IMR-90 (cell line): ENCODE measurements around the gene CAMTA1. TPM values are rescaled to one million over a fixed set of nuclear protein-coding genes. Genes with fewer than 3 reads are reported as not detected.

Experiments
- ATAC-seq: fragments of 200-7000 bp; cut with Tn5 transposase; 2 replicates; pipeline ENCODE4 v1.9.1; 2020; ENCODE audit warnings: low read depth, mild to moderate bottlenecking, moderate library complexity
- BruUV-seq: library from RNA; stranded (reverse); fragments of 400-500 nt; replicated peaks from 2 replicates; lab custom pipeline; 2021; lab: Mats Ljungman, UMichigan
- CTCF ChIA-PET: fragments of 300-600 bp; formaldehyde crosslinking; extraction: SDS; loops from one replicate; lab custom pipeline; 2021; ENCODE audit warnings: antibody characterized with exemption; lab: Yijun Ruan, JAX
- POLR2A ChIA-PET: fragments of 300-600 bp; sonication (Branson Sonifier 250); formaldehyde crosslinking; loops from one replicate; lab custom pipeline; 2022; ENCODE audit warnings: antibody characterized with exemption; ENCODE audit not compliant: unreplicated experiment; lab: Charles Lee
- DNase-seq: peaks from one replicate; pipeline ENCODE4 v3.0.0; 2013
- H2AFZ ChIP-seq: replicated peaks from 2 replicates; pipeline ENCODE3; 2013; ENCODE audit warnings: low read length, mild to moderate bottlenecking; ENCODE audit not compliant: poor library complexity
- H2AK5ac ChIP-seq: 2 replicates; pipeline ENCODE4 v1.6.1; 2013; ENCODE audit warnings: low read depth, low read length, inconsistent platforms
- H2AK9ac ChIP-seq: replicated peaks from 2 replicates; pipeline ENCODE3; 2013; ENCODE audit warnings: mild to moderate bottlenecking, low read depth, low read length, moderate library complexity; ENCODE audit not compliant: poor library complexity
- H2BK120ac ChIP-seq: 2 replicates; pipeline ENCODE4 v1.6.1; 2013; ENCODE audit warnings: low read depth, low read length, inconsistent platforms
- H2BK15ac ChIP-seq: 3 replicates; pipeline ENCODE4 v1.6.1; 2013; ENCODE audit warnings: low read depth, low read length, inconsistent platforms
- H2BK20ac ChIP-seq: 2 replicates; pipeline ENCODE4 v1.6.1; 2013; ENCODE audit warnings: low read depth, mild to moderate bottlenecking, inconsistent platforms, low read length, moderate library complexity
- H2BK5ac ChIP-seq: 2 replicates; pipeline ENCODE4 v1.6.1; 2013; ENCODE audit warnings: mild to moderate bottlenecking, low read depth, low read length, inconsistent platforms; ENCODE audit not compliant: poor library complexity, severe bottlenecking
- H3K14ac ChIP-seq: replicated peaks from 2 replicates; pipeline ENCODE4 v1.6.1; 2013; ENCODE audit warnings: low read depth, low read length, inconsistent platforms
- H3K18ac ChIP-seq: 2 replicates; pipeline ENCODE4 v1.6.1; 2013; ENCODE audit warnings: low read depth, low read length, control low read depth
- H3K23ac ChIP-seq: 2 replicates; pipeline ENCODE4 v1.6.1; 2013; ENCODE audit warnings: low read depth, low read length, inconsistent platforms
- H3K27ac ChIP-seq: 2 replicates; pipeline ENCODE4 v1.5.1; 2013; ENCODE audit warnings: mild to moderate bottlenecking, control low read depth, low read length; ENCODE audit not compliant: insufficient read depth
- H3K27me3 ChIP-seq: 2 replicates; pipeline ENCODE4 v1.6.1; 2013; ENCODE audit warnings: low read length; ENCODE audit not compliant: control insufficient read depth, insufficient read depth
- H3K36me3 ChIP-seq: 2 replicates; pipeline ENCODE4 v1.6.1; 2013; ENCODE audit warnings: low read length, mixed read lengths; ENCODE audit not compliant: control insufficient read depth, insufficient read depth
- H3K4ac ChIP-seq: 2 replicates; pipeline ENCODE4 v1.6.1; 2013; ENCODE audit warnings: low read depth, low read length, inconsistent platforms
- H3K4me1 ChIP-seq: 2 replicates; pipeline ENCODE4 v1.6.1; 2013; ENCODE audit warnings: low read length, mixed read lengths; ENCODE audit not compliant: control insufficient read depth, insufficient read depth
- H3K4me2 ChIP-seq: 2 replicates; pipeline ENCODE4 v1.6.1; 2013; ENCODE audit warnings: low read depth, mild to moderate bottlenecking, control low read depth, low read length, moderate library complexity
- H3K4me3 ChIP-seq: 2 replicates; pipeline ENCODE4 v1.5.1; 2013; ENCODE audit warnings: low read depth, mild to moderate bottlenecking, control low read depth, low read length, moderate library complexity; ENCODE audit not compliant: insufficient read depth
- H3K56ac ChIP-seq: 2 replicates; pipeline ENCODE4 v1.6.1; 2013; ENCODE audit warnings: low read length, inconsistent platforms; ENCODE audit not compliant: insufficient read depth; ENCODE audit errors: extremely low read depth
- H3K79me1 ChIP-seq, 2 experiments: 2 replicates each; pipeline ENCODE4 v1.6.1; 2013; ENCODE audit warnings: low read length in 2 of 2, inconsistent platforms in 1 of 2, low read depth in 1 of 2
- H3K9ac ChIP-seq: 2 replicates; pipeline ENCODE4 v1.6.1; 2013; ENCODE audit warnings: low read depth, low read length, control low read depth
- H3K9me1 ChIP-seq: 2 replicates; pipeline ENCODE4 v1.6.1; 2013; ENCODE audit warnings: low read length, inconsistent platforms; ENCODE audit not compliant: insufficient read depth
- H3K9me3 ChIP-seq: 2 replicates; pipeline ENCODE4 v1.6.1; 2013; ENCODE audit warnings: low read length; ENCODE audit not compliant: control insufficient read depth, insufficient read depth
- H4K20me1 ChIP-seq: 2 replicates; pipeline ENCODE4 v1.6.1; 2013; ENCODE audit warnings: low read length, inconsistent platforms; ENCODE audit not compliant: insufficient read depth
- H4K5ac ChIP-seq: 2 replicates; pipeline ENCODE4 v1.6.1; 2013; ENCODE audit warnings: mild to moderate bottlenecking, low read depth, low read length, control low read depth
- H4K8ac ChIP-seq, 2 experiments: 2 replicates each; pipeline ENCODE4 v1.6.1; 2013; ENCODE audit warnings: low read depth in 2 of 2, low read length in 2 of 2, control low read depth in 1 of 2, inconsistent platforms in 1 of 2
- H4K91ac ChIP-seq: 2 replicates; pipeline ENCODE4 v1.6.1; 2013; ENCODE audit warnings: low read depth, low read length, inconsistent platforms; ENCODE audit not compliant: insufficient read depth
- CHD1 ChIP-seq: IDR thresholded peaks from 2 replicates; pipeline ENCODE4 v1.6.1; 2012; ENCODE audit warnings: low read depth, low read length, improper control_type of control experiment
- FOS ChIP-seq: fragments of 150-350 bp; IDR thresholded peaks from 2 replicates; pipeline ENCODE4 v1.6.1; 2016; ENCODE audit warnings: low read depth, low read length
- MAFK ChIP-seq: IDR thresholded peaks from 2 replicates; pipeline ENCODE4 v1.6.1; 2012; ENCODE audit warnings: low read depth, low read length, improper control_type of control experiment
- NFE2L2 ChIP-seq: fragments of 150-350 bp; IDR thresholded peaks from 2 replicates; pipeline ENCODE4 v1.6.1; 2016; ENCODE audit warnings: low read depth, mild to moderate bottlenecking, low read length
- SMC3 ChIP-seq: fragments of 150-350 bp; IDR thresholded peaks from 2 replicates; pipeline ENCODE4 v1.6.1; 2016; ENCODE audit warnings: low read depth, mild to moderate bottlenecking, antibody characterized with exemption, low read length, moderate library complexity
- WGBS, 2 experiments: methylation state at CpG; one replicate each; pipeline versions ENCODE4 v1.1.5 to v1.1.7; 2013; ENCODE audit warnings: missing lambda C conversion rate in 2 of 2; ENCODE audit not compliant: insufficient read length in 1 of 2; ENCODE audit errors: extremely low coverage in 2 of 2; 5-methylcytosine and 5-hydroxymethylcytosine counted together
- dilution Hi-C: fragments of 300-500 bp; cut with HindIII; formaldehyde crosslinking; loops from one replicate; pipeline ENCODE4 v1.14.3; 2018; ENCODE audit warnings: low sequenced_read_pairs; ENCODE audit not compliant: unreplicated experiment
- in situ Hi-C: fragments of 300-500 bp; cut with MboI; formaldehyde crosslinking; loops from 3 replicates; pipeline ENCODE4 v1.14.3; 2019; ENCODE audit warnings: low sequenced_read_pairs, inconsistent platforms, mixed read lengths
- intact Hi-C: fragments of 100-400 bp; cut with micrococcal nuclease; formaldehyde crosslinking; loops from 2 replicates; pipeline ENCODE4 v1.10.0; 2022
- polyA plus RNA-seq, 3 experiments: library from polyadenylated mRNA; depleted of rRNA; stranded (reverse); fragments of >200 nt; gene quantifications; 2 replicates each; pipeline ENCODE4 v1.2.3, GENCODE V29; 2012; ENCODE audit warnings: low replicate concordance in 1 of 3
- total RNA-seq: library from RNA; depleted of rRNA; stranded (reverse); fragments of >200 nt; gene quantifications from 2 replicates; pipeline ENCODE4 v1.2.3, GENCODE V29; 2012

The CAMTA1 gene
- total and polyA plus RNA-seq, 2 of the 4 experiments (the other 2 are of a cell fraction) = 35.5 to 74.3 TPM

DNA sequence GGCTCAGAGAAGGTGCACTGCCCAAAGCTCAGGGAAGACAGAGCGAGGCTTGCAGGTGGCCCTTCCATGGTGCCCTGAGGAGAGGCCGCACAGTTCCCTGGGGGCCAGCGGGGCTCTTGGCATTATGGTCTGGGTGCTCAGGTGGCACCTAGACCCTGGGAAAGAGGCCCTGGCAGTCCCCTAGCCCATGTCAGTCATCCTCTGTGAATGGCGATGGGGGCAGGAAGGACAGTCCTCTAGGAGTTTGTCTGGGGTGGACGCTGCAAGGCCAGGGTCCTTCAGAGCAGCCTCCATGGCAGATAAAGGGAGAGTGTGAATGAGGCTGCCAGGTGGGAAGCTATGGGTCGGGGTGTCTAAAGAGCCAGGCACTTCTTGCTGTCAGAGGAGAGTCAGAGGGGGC is 640.0 kb downstream of the CAMTA1 start:
- POLR2A ChIA-PET = no interaction called here
- Histone ChIP-seq H3K14ac (no peak overlapping the region), H3K4me2 (no peak overlapping the region), H2AK5ac (0 out of 2 replicates have a peak overlapping the region, but pooled peaks have one; percentile 1), H3K4me1 (peaks cover 9% of the 10 kb centered on the region), H2BK5ac (no peak overlapping the region), H3K79me1 (no peaks in the 10 kb centered on the region), H3K18ac (no peak overlapping the region), H3K36me3 (no peaks in the 10 kb centered on the region), H3K56ac (no peak overlapping the region), H3K23ac (no peak overlapping the region), H2BK20ac (no peak overlapping the region), H2BK15ac (no peak overlapping the region), H4K91ac (no peak overlapping the region), H3K4ac (no peak overlapping the region), H3K27ac (no peak overlapping the region), H2AK9ac (no peak overlapping the region), H4K20me1 (no peaks in the 10 kb centered on the region), H3K9me3 (no peaks in the 10 kb centered on the region), H4K5ac (no peak overlapping the region), H3K27me3 (no peaks in the 10 kb centered on the region), H2BK120ac (no peak overlapping the region), H3K9ac (no peak overlapping the region), H4K8ac (no peak overlapping the region), H3K9me1 (0 out of 2 replicates have a peak, but pooled peaks cover 2% of the 10 kb centered on the region), H2AFZ (no peak overlapping the region), H3K4me3 (no peak overlapping the region)
- TF ChIP-seq NFE2L2 (no peak), CHD1 (no peak), MAFK (no peak), SMC3 (no peak), FOS (no peak)
- CTCF ChIA-PET = no interaction called here
- in situ Hi-C loops (no loop called here), intact Hi-C loops (no loop called here), dilution Hi-C loops (no loop called here)
- no TSS peak for BruUV-seq
- 100% methylated on average over 2 of the region's 6 CpGs; no CpG with 5 or more reads in 1 of the 2 experiments for WGBS, 2 experiments
- DNase-seq = no peak
- ATAC-seq = no peak
